Stomach (tissue), 9 donors: ENCODE results near the gene TRABD2B. TPM values are rescaled to one million over a fixed set of nuclear protein-coding genes. Genes with fewer than 3 reads are reported as not detected.
A peak's percentile ranks its signal among the peaks of the same experiment; 100 is the strongest.

ENCODE experiments used
- DNase-seq, 2 donors: peaks; one replicate each; pipeline versions ENCODE4 v3.0.0 to v3.0.0-alpha.2; 2013 to 2019
- H3K27ac ChIP-seq, 5 donors: fragments of 200-600 bp in 4 of 5; sonication (generic) in 4 of 5; one replicate each; pipeline ENCODE4 v1.5.1; 2013 to 2019; ENCODE audit warnings: mild to moderate bottlenecking in 1 of 5, moderate library complexity in 1 of 5
- H3K27me3 ChIP-seq, 3 donors: fragments of 200-600 bp; sonication (generic); one replicate each; pipeline ENCODE4 v1.5.1; 2017 to 2019; ENCODE audit warnings: mixed run types in 1 of 3
- H3K36me3 ChIP-seq, 4 donors: fragments of 200-600 bp; sonication (generic); 1 replicate in 3 of 4; 2 replicates in 1 of 4; pipeline ENCODE4 v1.5.1; 2016 to 2019
- H3K4me1 ChIP-seq, 4 donors: fragments of 200-600 bp; sonication (generic); one replicate each; pipeline ENCODE4 v1.5.1; 2016 to 2019
- H3K4me3 ChIP-seq, 4 donors: fragments of 200-600 bp; sonication (generic) in 3 of 4; one replicate each; pipeline ENCODE4 v1.5.1; 2016 to 2019; ENCODE audit warnings: mild to moderate bottlenecking in 1 of 4
- H3K9me3 ChIP-seq, 4 donors: fragments of 200-600 bp; sonication (generic); one replicate each; pipeline ENCODE4 v1.5.1; 2016 to 2019
- EP300 ChIP-seq: sonication (generic); formaldehyde crosslinking; IDR thresholded peaks from one replicate; pipeline ENCODE4 v1.6.1; 2017; ENCODE audit warnings: antibody characterized with exemption
- POLR2A ChIP-seq, 4 donors: fragments of 450-650 bp; IDR thresholded peaks; one replicate each; pipeline ENCODE4 v1.6.1; 2016; ENCODE audit warnings: antibody characterized with exemption in 4 of 4, control low read depth in 2 of 4, mild to moderate bottlenecking in 1 of 4, moderate library complexity in 1 of 4
- POLR2AphosphoS5 ChIP-seq, 3 donors: sonication (generic); formaldehyde crosslinking; IDR thresholded peaks; one replicate each; pipeline ENCODE4 v1.6.1; 2016; ENCODE audit warnings: antibody characterized with exemption in 3 of 3
- WGBS, 5 donors: extraction: QIAGEN DNeasy Blood & Tissue Kit in 3 of 5; methylation state at CpG; one replicate each; pipeline versions ENCODE4 v1.1.5 to v1.1.7; 2013 to 2018; 5-methylcytosine and 5-hydroxymethylcytosine counted together
- intact Hi-C: fragments of 100-400 bp; cut with DNase I; formaldehyde crosslinking; loops from one replicate; pipeline ENCODE4 v1.15.1; 2023; ENCODE audit warnings: low total_unique reads
- polyA plus RNA-seq, 3 donors: library from polyadenylated mRNA; stranded (reverse); fragments of 200-250 nt; gene quantifications; one replicate each; pipeline ENCODE4 v1.2.3, GENCODE V29; 2013
- total RNA-seq, 5 donors: library from RNA; depleted of rRNA; stranded (reverse); fragments of >200 nt; gene quantifications; one replicate each; pipeline versions ENCODE4 v1.1.0 to v1.2.3, GENCODE V29; 2014 to 2016
- TF ChIP-seq, protein P1 (sequence below), 7 experiments: fragments of 450-650 bp in 4 of 7; fragments of 200-600 bp in 3 of 7; sonication (generic) in 3 of 7; IDR thresholded peaks; one replicate each; pipeline ENCODE4 v1.5.1; 2016 to 2019; ENCODE audit warnings: antibody characterized with exemption in 7 of 7, control low read depth in 2 of 7, mild to moderate bottlenecking in 1 of 7
- donor health status: healthy with polysubstance abuse.
- donor health status: Bipolar disorder and iron deficiency.
- donor health status: healthy.

The TRABD2B gene
- total and polyA plus RNA-seq, 8 donors, result 0.31 to 2.0 (median 0.93) TPM; not detected in 1

GRCh38 chr1:47772281-47772680 lies 224.9 kb downstream of the TRABD2B start:
- intact Hi-C loops, result no loop called here
- H3K4me3 ChIP-seq, result no peak overlapping the region
- TF ChIP-seq POLR2A (IDR thresholded peaks at IDR 0.05), result no peak
- TF ChIP-seq EP300, result no peak
- TF ChIP-seq, protein P1, sequence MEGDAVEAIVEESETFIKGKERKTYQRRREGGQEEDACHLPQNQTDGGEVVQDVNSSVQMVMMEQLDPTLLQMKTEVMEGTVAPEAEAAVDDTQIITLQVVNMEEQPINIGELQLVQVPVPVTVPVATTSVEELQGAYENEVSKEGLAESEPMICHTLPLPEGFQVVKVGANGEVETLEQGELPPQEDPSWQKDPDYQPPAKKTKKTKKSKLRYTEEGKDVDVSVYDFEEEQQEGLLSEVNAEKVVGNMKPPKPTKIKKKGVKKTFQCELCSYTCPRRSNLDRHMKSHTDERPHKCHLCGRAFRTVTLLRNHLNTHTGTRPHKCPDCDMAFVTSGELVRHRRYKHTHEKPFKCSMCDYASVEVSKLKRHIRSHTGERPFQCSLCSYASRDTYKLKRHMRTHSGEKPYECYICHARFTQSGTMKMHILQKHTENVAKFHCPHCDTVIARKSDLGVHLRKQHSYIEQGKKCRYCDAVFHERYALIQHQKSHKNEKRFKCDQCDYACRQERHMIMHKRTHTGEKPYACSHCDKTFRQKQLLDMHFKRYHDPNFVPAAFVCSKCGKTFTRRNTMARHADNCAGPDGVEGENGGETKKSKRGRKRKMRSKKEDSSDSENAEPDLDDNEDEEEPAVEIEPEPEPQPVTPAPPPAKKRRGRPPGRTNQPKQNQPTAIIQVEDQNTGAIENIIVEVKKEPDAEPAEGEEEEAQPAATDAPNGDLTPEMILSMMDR (IDR thresholded peaks at IDR 0.05), result no peak
- no peak for TF ChIP-seq POLR2AphosphoS5 (IDR thresholded peaks at IDR 0.05)
- no peaks in the 10 kb centered on the region for H3K36me3 ChIP-seq
- no peaks in the 10 kb centered on the region for H3K4me1 ChIP-seq
- H3K27ac ChIP-seq, result no peak overlapping the region
- H3K9me3 ChIP-seq, result no peaks in the 10 kb centered on the region
- no peaks in the 10 kb centered on the region for H3K27me3 ChIP-seq
- WGBS, 5 donors, result 86 to 94% (median 93%) methylated on average over 11 of the region's 11 CpGs
- no peak for DNase-seq

GRCh38 chr1:47771751-47772150 lies 225.4 kb downstream of the TRABD2B start:
- no peaks in the 10 kb centered on the region for H3K36me3 ChIP-seq
- intact Hi-C loops, result no loop called here
- TF ChIP-seq POLR2AphosphoS5 (IDR thresholded peaks at IDR 0.05) (no peak), POLR2A (IDR thresholded peaks at IDR 0.05) (no peak), EP300 (no peak)
- TF ChIP-seq, protein P1 (IDR thresholded peaks at IDR 0.05), result no peak
- H3K4me1 ChIP-seq, result no peaks in the 10 kb centered on the region
- WGBS, 5 donors, result 49 to 63% (median 57%) methylated on average over 13 of the region's 13 CpGs
- DNase-seq, result peak in 1 of 2 donors; percentile 43
- H3K9me3 ChIP-seq, result no peaks in the 10 kb centered on the region
- no peak overlapping the region for H3K4me3 ChIP-seq
- H3K27me3 ChIP-seq, result no peaks in the 10 kb centered on the region
- H3K27ac ChIP-seq, result no peak overlapping the region

DNA sequence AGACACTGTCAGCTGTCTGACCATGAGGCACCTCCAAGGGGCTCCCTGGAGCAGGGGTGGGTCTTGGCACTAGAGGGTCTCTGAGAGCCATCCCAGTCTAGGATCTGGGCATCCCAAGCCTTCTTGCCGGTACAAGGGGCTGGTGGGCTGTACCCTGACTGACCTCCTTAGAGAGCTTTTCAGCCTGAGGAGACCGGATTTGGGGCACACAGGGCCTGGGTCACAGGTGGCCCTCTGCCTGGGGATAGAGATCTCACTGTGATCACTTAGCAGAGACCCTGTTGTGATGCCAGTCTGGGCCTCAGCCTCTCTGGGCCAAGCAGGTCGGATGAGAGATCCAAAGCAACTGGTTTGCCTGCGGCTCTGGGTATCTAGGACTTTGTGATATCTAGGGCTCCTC lies 227.2 kb downstream of the TRABD2B start:
- H3K9me3 ChIP-seq, result no peaks in the 10 kb centered on the region
- intact Hi-C loops, result no loop called here
- H3K27ac ChIP-seq, result no peak overlapping the region
- TF ChIP-seq EP300, result no peak
- no peak for TF ChIP-seq POLR2AphosphoS5 (IDR thresholded peaks at IDR 0.05)
- TF ChIP-seq POLR2A (IDR thresholded peaks at IDR 0.05), result no peak
- TF ChIP-seq, protein P1 (IDR thresholded peaks at IDR 0.05), result no peak
- 59 to 83% (median 78%) methylated on average over 3 to 4 of the region's 4 CpGs for whole genome bisulfite sequencing, 5 donors
- no peak for DNase-seq
- H3K27me3 ChIP-seq, result no peaks in the 10 kb centered on the region
- no peaks in the 10 kb centered on the region for H3K36me3 ChIP-seq
- no peaks in the 10 kb centered on the region for H3K4me1 ChIP-seq
- H3K4me3 ChIP-seq, result no peak overlapping the region

DNA sequence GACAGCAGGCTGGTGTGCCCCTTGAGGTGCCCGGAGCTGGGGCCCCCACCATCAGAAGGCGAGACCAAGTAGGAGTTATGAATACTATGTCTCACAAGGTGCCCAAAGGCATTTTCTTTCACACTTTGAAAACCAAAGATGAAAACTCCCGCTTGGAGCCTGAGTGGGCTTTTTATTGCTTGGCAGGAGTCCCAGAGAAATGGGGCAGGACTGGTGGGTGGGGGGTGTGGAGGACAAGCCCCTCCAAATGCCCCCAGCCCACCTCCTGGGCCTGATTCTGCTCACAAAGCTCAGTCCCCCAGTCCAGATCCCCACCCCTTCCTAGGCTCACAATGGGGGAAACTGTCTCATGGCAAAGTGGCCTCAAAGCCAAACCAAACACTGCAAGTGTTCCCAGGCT lies 227.9 kb downstream of the TRABD2B start:
- no peaks in the 10 kb centered on the region for H3K9me3 ChIP-seq
- no peaks in the 10 kb centered on the region for H3K36me3 ChIP-seq
- H3K4me1 ChIP-seq, result no peaks in the 10 kb centered on the region
- WGBS, 5 donors, result 70 to 81% (median 71%) methylated on average over 3 of the region's 3 CpGs
- no peak overlapping the region for H3K4me3 ChIP-seq
- intact Hi-C loops, result no loop called here
- DNase-seq, result no peak
- no peak for TF ChIP-seq POLR2A (IDR thresholded peaks at IDR 0.05)
- no peak for TF ChIP-seq EP300
- TF ChIP-seq, protein P1 (IDR thresholded peaks at IDR 0.05), result no peak
- TF ChIP-seq POLR2AphosphoS5 (IDR thresholded peaks at IDR 0.05), result no peak
- H3K27me3 ChIP-seq, result no peaks in the 10 kb centered on the region
- H3K27ac ChIP-seq, result no peak overlapping the region
